Measurements from ENCODE around the gene IFFO2. TPM values are rescaled to one million over a fixed set of nuclear protein-coding genes. Genes with fewer than 3 reads are reported as not detected.
A peak's percentile ranks its signal among the peaks of the same experiment; 100 is the strongest.
"Not testable (repeated sequence)": the region's sequence is repeated elsewhere in the genome, so short reads cannot be mapped to it uniquely, and the experiment has no call there.

IFFO2 gene
- total and polyA plus RNA-seq, 2 of the 8 experiments (the other 6 are each of a cell fraction or from before 2014, with no cell fraction given), result 6.6 to 10.4 TPM

DNA sequence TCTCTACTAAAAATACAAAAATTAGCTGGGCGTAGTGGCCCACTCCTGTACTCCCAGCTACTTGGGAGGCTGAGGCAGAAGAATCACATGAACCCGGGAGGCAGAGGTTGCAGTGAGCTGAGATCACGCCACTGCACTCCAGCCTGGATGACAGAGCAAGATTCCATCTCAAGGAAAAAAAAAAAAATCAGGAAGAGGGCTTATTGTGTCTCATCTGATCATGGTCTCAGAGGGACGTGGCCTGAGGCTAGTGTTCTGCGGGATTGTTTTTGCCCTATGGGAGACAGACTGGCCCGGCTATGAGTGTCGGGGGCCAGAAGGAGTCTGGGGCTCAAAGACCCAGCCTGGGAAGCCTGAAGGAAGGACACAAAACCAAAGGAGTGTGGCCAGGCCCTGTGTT, 64.6 kb downstream of the IFFO2 start:
- ChIA-PET CTCF (ENCODE audit: partially characterized antibody) (interaction anchor here (1.2 to 14.4 kb wide), 6 partner anchors 8 to 556 kb away, joined by 3 to 131 read pairs (median 6); partner anchors contain the start of gene ALDH4A1), POLR2A (ENCODE audit: partially characterized antibody) (interaction anchor here (0.7 to 1.1 kb wide), 2 partner anchors 9 to 167 kb away, joined by 3 read pairs; no protein-coding TSS in a partner anchor)
- H3K36me3 ChIP-seq (ENCODE audit: control insufficient read depth in 2 of 4, insufficient read depth in 4 of 4, low read length in 3 of 4); H4K5ac ChIP-seq (ENCODE audit: insufficient read length, low read depth, low read length); H2BK5ac ChIP-seq (ENCODE audit: low read depth, low read length); H4K20me1 ChIP-seq (replicated peaks in 1 of 2; ENCODE audit: control insufficient read depth in 1 of 2, insufficient read depth in 2 of 2, low read length in 2 of 2); H3K79me2 ChIP-seq (ENCODE audit: control insufficient read depth in 1 of 2, insufficient read depth in 2 of 2, low read length in 2 of 2); FAIRE-seq; H2AFZ ChIP-seq (ENCODE audit: low read length); H3K4ac ChIP-seq (replicated peaks; ENCODE audit: insufficient read length, low read depth, low read length); H2BK12ac ChIP-seq (ENCODE audit: low read depth, low read length); H3K4me1 ChIP-seq (replicated peaks in 1 of 4; ENCODE audit: control insufficient read depth in 3 of 4, insufficient read depth in 4 of 4, low read length in 3 of 4); H2BK120ac ChIP-seq (replicated peaks; ENCODE audit: low read depth, low read length); H3K56ac ChIP-seq (replicated peaks; ENCODE audit: insufficient read length, low read depth, low read length); H3K23ac ChIP-seq (ENCODE audit: insufficient read length); H3K18ac ChIP-seq (ENCODE audit: extremely low read depth, low read length); H2BK20ac ChIP-seq (ENCODE audit: low read length); H2AK5ac ChIP-seq (ENCODE audit: low read depth, low read length); H3K79me1 ChIP-seq (ENCODE audit: low read depth, low read length); H3K4me3 ChIP-seq (ENCODE audit: extremely low read depth in 1 of 4, insufficient read depth in 2 of 4, low read depth in 3 of 4, low read length in 4 of 4); H3K27ac ChIP-seq (ENCODE audit: low read depth, low read length); H3K27me3 ChIP-seq (replicated peaks in 1 of 4; ENCODE audit: control insufficient read depth in 3 of 4, extremely low read depth in 1 of 4, insufficient read depth in 3 of 4, low read length in 3 of 4); H3K9me3 ChIP-seq (ENCODE audit: insufficient read depth in 2 of 2, low read depth in 1 of 2, low read length in 1 of 2); H2BK15ac ChIP-seq (ENCODE audit: low read length); H3K9ac ChIP-seq (replicated peaks in 1 of 4; ENCODE audit: extremely low read depth in 1 of 4, low read depth in 3 of 4, low read length in 3 of 4); H3K14ac ChIP-seq (ENCODE audit: insufficient read length); H4K8ac ChIP-seq (ENCODE audit: extremely low read depth, insufficient read depth, low read length); H3K4me2 ChIP-seq (ENCODE audit: insufficient read depth in 1 of 2, low read depth in 2 of 2, low read length in 2 of 2); H3K23me2 ChIP-seq (ENCODE audit: low read depth, low read length); DNase-seq (ENCODE audit: low read depth in 1 of 2, low spot score in 2 of 2): not testable (repeated sequence)
- H4K91ac ChIP-seq (replicated peaks; ENCODE audit: insufficient read length, low read length), result peak overlapping the region; percentile 27
- WGBS, 2 experiments (ENCODE audit: extremely low coverage in 1 of 2, insufficient coverage in 1 of 2, insufficient read length in 1 of 2, insufficient replicate concordance in 2 of 2, low coverage in 1 of 2, low lambda C conversion rate in 2 of 2, missing lambda C conversion rate in 1 of 2), result 95% methylated on average over 7 of the region's 7 CpGs; no CpG with 5 or more reads in 1 of the 2 experiments
